A549 treated with CpdA at 1 μM for 4 hours (cell line): ENCODE results near the gene SLC25A44. TPM values are rescaled to one million over a fixed set of nuclear protein-coding genes. Genes with fewer than 3 reads are reported as not detected.

Experiments
- total RNA-seq: library from RNA; stranded (reverse); fragments of 200-300 nt; extraction: Qiagen RNA extraction; gene quantifications from 5 replicates; pipeline ENCODE4 v1.2.3, GENCODE V29; 2022; ENCODE audit warnings: low read depth

Gene SLC25A44, protein sequence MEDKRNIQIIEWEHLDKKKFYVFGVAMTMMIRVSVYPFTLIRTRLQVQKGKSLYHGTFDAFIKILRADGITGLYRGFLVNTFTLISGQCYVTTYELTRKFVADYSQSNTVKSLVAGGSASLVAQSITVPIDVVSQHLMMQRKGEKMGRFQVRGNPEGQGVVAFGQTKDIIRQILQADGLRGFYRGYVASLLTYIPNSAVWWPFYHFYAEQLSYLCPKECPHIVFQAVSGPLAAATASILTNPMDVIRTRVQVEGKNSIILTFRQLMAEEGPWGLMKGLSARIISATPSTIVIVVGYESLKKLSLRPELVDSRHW
- total RNA-seq, result 25.6 to 29.8 TPM (median 29.2 TPM) in 5 replicates

DNA sequence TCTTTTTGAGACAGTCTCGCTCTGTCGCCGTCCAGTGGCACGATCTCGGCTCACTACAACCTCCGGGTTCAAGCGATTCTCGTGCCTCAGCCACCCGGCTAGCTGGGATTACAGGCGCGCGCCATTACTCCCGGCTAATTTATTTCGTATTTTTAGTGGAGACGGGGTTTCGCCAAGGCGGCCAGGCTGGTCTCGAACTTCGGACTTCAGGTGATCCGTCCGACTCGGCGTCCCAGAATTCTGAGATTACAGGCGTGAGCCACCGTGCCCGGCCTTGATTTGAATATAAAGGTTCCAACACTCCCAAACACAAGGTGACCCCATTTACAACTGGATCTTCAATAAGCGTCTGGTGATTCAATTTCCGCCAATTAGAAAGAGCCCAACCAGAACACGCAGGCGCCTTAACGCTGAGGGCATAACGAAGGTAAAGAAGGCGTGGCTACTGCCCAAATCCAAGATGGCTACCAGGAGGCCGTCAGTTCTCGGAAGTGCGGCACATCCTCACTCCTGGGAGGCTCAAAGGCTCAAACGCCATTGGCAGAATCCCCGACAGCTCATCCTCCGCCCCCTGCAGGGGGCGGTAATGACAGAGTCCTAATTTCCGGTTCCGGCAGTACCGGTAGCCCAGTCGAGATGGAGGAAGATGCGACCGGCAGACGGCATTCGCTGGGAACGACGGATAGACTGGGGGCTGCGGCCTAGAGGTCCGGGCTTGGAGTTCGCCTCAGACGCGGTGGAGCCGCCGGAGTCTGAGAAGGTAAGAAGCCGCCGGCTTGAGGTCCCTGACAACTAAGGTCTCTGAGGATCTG is at the start of gene SLC25A44:
TSS of gene SLC25A44 (plus strand) at position 617 of the 812 bp plus-strand sequence. CDS start 5,744 bp downstream, outside the sequence.

DNA sequence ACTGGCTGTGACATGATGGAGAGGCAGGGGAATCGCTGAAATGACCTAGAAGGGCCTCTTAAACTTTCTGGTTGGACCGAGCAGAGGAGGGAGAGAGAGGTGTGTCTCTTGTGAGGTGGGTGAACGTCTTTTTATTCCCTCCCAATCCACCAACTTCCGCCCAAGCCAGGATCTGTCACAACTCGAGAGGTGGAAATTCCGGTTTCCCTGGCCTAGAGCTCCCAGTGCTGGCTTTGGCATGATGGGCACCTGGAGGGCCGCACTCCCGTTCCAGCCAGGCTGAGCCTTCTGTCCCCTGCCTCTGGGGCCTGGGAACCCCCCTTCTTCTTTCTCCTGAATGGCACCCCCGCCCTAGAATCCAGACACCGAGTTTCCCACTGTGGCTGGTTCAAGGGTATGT is 40.5 kb upstream of the SLC25A44 start, which contains the start of gene SEMA4A:
TSS of gene SEMA4A (plus strand) at position 224 of the 400 bp plus-strand sequence. CDS start 994 bp downstream, outside the sequence.

DNA sequence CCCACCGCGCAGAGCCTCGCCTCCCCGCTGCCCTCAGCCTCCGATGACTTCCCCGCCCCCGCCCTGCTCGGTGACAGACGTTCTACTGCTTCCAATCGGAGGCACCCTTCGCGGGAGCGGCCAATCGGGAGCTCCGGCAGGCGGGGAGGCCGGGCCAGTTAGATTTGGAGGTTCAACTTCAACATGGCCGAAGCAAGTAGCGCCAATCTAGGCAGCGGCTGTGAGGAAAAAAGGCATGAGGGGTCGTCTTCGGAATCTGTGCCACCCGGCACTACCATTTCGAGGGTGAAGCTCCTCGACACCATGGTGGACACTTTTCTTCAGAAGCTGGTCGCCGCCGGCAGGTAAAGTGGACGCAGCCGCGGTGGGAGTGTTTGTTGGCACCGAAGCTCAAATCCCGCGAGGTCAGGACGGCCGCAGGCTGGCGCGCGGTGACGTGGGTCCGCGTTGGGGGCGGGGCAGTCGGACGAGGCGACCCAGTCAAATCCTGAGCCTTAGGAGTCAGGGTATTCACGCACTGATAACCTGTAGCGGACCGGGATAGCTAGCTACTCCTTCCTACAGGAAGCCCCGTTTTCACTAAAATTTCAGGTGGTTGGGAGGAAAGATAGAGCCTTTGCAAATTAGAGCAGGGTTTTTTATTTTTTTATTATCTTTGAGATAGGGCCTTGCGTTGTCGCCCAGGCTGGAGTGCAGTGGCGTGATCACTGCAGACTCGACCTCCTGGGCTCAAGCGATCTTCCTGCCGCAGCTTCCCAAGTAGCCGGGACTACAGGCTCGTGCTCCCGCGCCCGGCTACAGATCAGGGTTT is 19.1 kb downstream of the SLC25A44 start, which contains the start of gene PMF1:
TSS of gene PMF1 (plus strand) at position 175 of the 811 bp plus-strand sequence. CDS start at position 184, 9 bp downstream.

DNA sequence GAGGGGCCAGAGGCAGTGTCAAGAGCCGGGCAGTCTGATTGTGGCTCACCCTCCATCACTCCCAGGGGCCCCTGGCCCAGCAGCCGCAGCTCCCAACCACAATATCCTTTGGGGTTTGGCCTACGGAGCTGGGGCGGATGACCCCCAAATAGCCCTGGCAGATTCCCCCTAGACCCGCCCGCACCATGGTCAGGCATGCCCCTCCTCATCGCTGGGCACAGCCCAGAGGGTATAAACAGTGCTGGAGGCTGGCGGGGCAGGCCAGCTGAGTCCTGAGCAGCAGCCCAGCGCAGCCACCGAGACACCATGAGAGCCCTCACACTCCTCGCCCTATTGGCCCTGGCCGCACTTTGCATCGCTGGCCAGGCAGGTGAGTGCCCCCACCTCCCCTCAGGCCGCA is 48.0 kb downstream of the SLC25A44 start, which contains the start of gene BGLAP:
TSS of gene BGLAP (plus strand) at position 259 of the 400 bp plus-strand sequence. CDS start at position 307, 48 bp downstream.

DNA sequence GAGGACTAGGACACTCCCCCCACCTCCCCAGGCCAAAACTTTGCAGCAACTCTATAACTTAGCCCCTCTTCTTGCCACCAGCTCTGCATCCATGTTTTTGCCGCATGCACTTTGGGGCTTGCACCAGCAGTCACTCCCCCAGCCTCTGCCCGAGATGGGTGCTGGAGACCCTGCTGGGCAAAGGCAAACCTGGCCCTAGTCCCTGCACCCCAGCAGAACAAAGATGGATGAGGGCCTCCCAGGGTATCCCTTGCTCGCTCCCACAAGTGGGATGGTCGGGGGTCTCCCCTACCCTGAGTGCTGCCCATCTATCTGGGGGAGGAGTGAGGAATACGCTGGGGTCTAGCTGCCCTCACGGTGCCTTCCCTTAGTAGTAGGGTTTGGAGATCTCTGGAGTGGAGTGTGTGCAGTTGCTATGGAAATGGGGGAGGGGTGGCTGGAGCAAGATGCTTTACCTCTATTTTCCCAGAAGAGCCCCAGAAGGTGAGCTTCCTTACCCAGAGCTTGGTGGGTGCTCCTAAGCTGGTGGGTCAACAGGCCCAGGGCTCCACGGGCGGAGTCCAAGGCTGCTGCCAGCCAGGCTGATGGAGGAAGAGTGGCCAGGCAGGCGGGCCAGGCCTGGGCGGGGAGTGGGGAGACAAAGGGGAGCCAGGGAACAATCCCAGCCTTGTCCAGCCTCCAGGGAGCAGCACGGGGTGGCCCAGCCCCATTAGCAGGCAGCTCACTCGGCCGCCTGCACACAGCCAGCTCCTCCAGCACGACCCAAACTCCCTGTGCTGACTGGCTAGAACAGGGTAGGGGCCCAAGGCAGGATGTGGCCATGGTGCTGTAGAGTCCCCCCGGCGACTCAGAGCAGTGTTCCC is 53.8 kb downstream of the SLC25A44 start, which contains the start of gene PAQR6:
TSS of gene PAQR6 (minus strand) at position 597 of the 863 bp plus-strand sequence. CDS start 1,325 bp downstream, outside the sequence.

Other genes starting within 250 kb of the SLC25A44 start
- gene ARHGEF2, start 215.6 kb upstream of the SLC25A44 start, total RNA-seq, result 35.4 to 46.0 TPM (median 38.5 TPM) in 5 replicates
- gene SSR2, start 173.2 kb upstream of the SLC25A44 start, total RNA-seq, result 261 to 286 TPM (median 280 TPM) in 5 replicates
- 36.3 to 46.5 TPM (median 45.1 TPM) in 5 replicates for gene UBQLN4, start 140.3 kb upstream of the SLC25A44 start, total RNA-seq
- gene LAMTOR2, start 139.3 kb upstream of the SLC25A44 start, total RNA-seq, result 152 to 166 TPM (median 161 TPM) in 5 replicates
- 0.31 to 0.36 TPM in 2 of 5 replicates, not detected in the others for gene RAB25, start 132.9 kb upstream of the SLC25A44 start, total RNA-seq
- 2.1 to 3.1 TPM (median 2.3 TPM) in 5 replicates for gene MEX3A, start 111.6 kb upstream of the SLC25A44 start, total RNA-seq
- gene LMNA, start 79.4 kb upstream of the SLC25A44 start, total RNA-seq, result 631 to 722 TPM (median 685 TPM) in 5 replicates
- gene SEMA4A, start 40.5 kb upstream of the SLC25A44 start, total RNA-seq, result 0.34 to 0.65 TPM (median 0.41 TPM) in 5 replicates
- gene PMF1, start 18.9 kb downstream of the SLC25A44 start, total RNA-seq, result 55.5 to 61.3 TPM (median 60.0 TPM) in 5 replicates
- gene BGLAP, start 48.1 kb downstream of the SLC25A44 start, total RNA-seq, result 0.27 to 1.2 TPM (median 0.44 TPM) in 4 of 5 replicates, not detected in the other
- gene PAQR6, start 54.0 kb downstream of the SLC25A44 start, total RNA-seq, result 2.9 to 5.1 TPM (median 3.0 TPM) in 5 replicates
- 42.8 to 50.5 TPM (median 49.3 TPM) in 5 replicates for gene SMG5, start 88.7 kb downstream of the SLC25A44 start, total RNA-seq
- 5.5 to 10.5 TPM (median 8.5 TPM) in 5 replicates for gene TMEM79, start 90.2 kb downstream of the SLC25A44 start, total RNA-seq
- gene GLMP, start 101.6 kb downstream of the SLC25A44 start, total RNA-seq, result 33.8 to 48.8 TPM (median 47.3 TPM) in 5 replicates
- gene VHLL, start 105.2 kb downstream of the SLC25A44 start, total RNA-seq, result not detected in 5 replicates
- gene CCT3, start 144.2 kb downstream of the SLC25A44 start, total RNA-seq, result 400 to 434 TPM (median 426 TPM) in 5 replicates
- 1.4 to 2.5 TPM (median 2.3 TPM) in 5 replicates for gene TSACC, start 144.4 kb downstream of the SLC25A44 start, total RNA-seq
- not detected in 5 replicates for gene RHBG, start 175.1 kb downstream of the SLC25A44 start, total RNA-seq